H9 (cell line): ENCODE measurements around the gene PCNX2. TPM values are rescaled to one million over a fixed set of nuclear protein-coding genes. Genes with fewer than 3 reads are reported as not detected.

Source experiments
- DNase-seq: peaks from one replicate; pipeline ENCODE4 v3.0.0-alpha.2; 2017
- H2AFZ ChIP-seq: one replicate; pipeline ENCODE4 v1.6.1; 2013; ENCODE audit warnings: mild to moderate bottlenecking, low read length, control low read depth, moderate library complexity
- H2AK5ac ChIP-seq: 2 replicates; pipeline ENCODE4 v1.6.1; 2013; ENCODE audit warnings: low read length, control low read depth, mixed read lengths; ENCODE audit not compliant: insufficient read length
- H2BK120ac ChIP-seq: one replicate; pipeline ENCODE4 v1.6.1; 2013; ENCODE audit warnings: low read depth, mild to moderate bottlenecking, low read length, control low read depth, inconsistent platforms; ENCODE audit not compliant: poor library complexity, severe bottlenecking
- H2BK12ac ChIP-seq: 2 replicates; pipeline ENCODE4 v1.6.1; 2013; ENCODE audit warnings: low read length, control low read depth, mixed read lengths, low read depth; ENCODE audit not compliant: insufficient read length
- H2BK15ac ChIP-seq: 2 replicates; pipeline ENCODE4 v1.6.1; 2013; ENCODE audit warnings: low read depth, low read length, control low read depth
- H2BK20ac ChIP-seq: one replicate; pipeline ENCODE4 v1.6.1; 2013; ENCODE audit warnings: low read depth, mild to moderate bottlenecking, low read length, control low read depth, inconsistent platforms; ENCODE audit not compliant: poor library complexity, severe bottlenecking
- H2BK5ac ChIP-seq: 2 replicates; pipeline ENCODE4 v1.6.1; 2013; ENCODE audit warnings: low read length, control low read depth, mixed read lengths; ENCODE audit not compliant: insufficient read length
- H3K14ac ChIP-seq: 2 replicates; pipeline ENCODE4 v1.6.1; 2013; ENCODE audit warnings: low read length, control low read depth; ENCODE audit not compliant: insufficient read depth
- H3K18ac ChIP-seq: 2 replicates; pipeline ENCODE4 v1.6.1; 2013; ENCODE audit warnings: low read depth, mild to moderate bottlenecking, mixed read lengths, low read length, control low read depth; ENCODE audit not compliant: insufficient read length
- H3K23ac ChIP-seq: 2 replicates; pipeline ENCODE4 v1.6.1; 2013; ENCODE audit warnings: low read length, control low read depth, mixed read lengths, low read depth; ENCODE audit not compliant: insufficient read length
- H3K23me2 ChIP-seq: 2 replicates; pipeline ENCODE4 v1.6.1; 2013; ENCODE audit warnings: low read depth, mild to moderate bottlenecking, mixed read lengths, low read length, control low read depth; ENCODE audit not compliant: insufficient read length, poor library complexity, severe bottlenecking
- H3K27ac ChIP-seq: 2 replicates; pipeline ENCODE4 v1.5.1; 2013; ENCODE audit warnings: low read length, control low read depth, mixed read lengths, low read depth; ENCODE audit not compliant: insufficient read length
- H3K27me3 ChIP-seq: 2 replicates; pipeline ENCODE4 v1.6.1; 2013; ENCODE audit warnings: low read length, control low read depth, inconsistent platforms; ENCODE audit not compliant: insufficient read depth
- H3K4ac ChIP-seq: 2 replicates; pipeline ENCODE4 v1.6.1; 2013; ENCODE audit warnings: low read depth, mild to moderate bottlenecking, control low read depth, inconsistent platforms, low read length, moderate library complexity
- H3K4me1 ChIP-seq: 2 replicates; pipeline ENCODE4 v1.6.1; 2013; ENCODE audit warnings: low read length, control low read depth, inconsistent platforms; ENCODE audit not compliant: insufficient read depth
- H3K4me2 ChIP-seq: 2 replicates; pipeline ENCODE4 v1.6.1; 2013; ENCODE audit warnings: low read length, control low read depth, mixed read lengths; ENCODE audit not compliant: insufficient read length, insufficient read depth
- H3K56ac ChIP-seq: 2 replicates; pipeline ENCODE4 v1.6.1; 2013; ENCODE audit warnings: low read depth, mild to moderate bottlenecking, mixed read lengths, low read length, control low read depth; ENCODE audit not compliant: insufficient read length
- H3K79me1 ChIP-seq: 2 replicates; pipeline ENCODE4 v1.6.1; 2013; ENCODE audit warnings: low read depth, mild to moderate bottlenecking, moderate library complexity, low read length, control low read depth, inconsistent platforms; ENCODE audit not compliant: insufficient read depth, poor library complexity, severe bottlenecking
- H3K79me2 ChIP-seq: 2 replicates; pipeline ENCODE4 v1.6.1; 2013; ENCODE audit warnings: low read length, control low read depth, inconsistent platforms; ENCODE audit not compliant: insufficient read depth
- H3K9ac ChIP-seq: 2 replicates; pipeline ENCODE4 v1.6.1; 2013; ENCODE audit warnings: low read length, control low read depth, mixed read lengths; ENCODE audit not compliant: insufficient read length; ENCODE audit errors: extremely low read depth
- H3K9me3 ChIP-seq: one replicate; pipeline ENCODE4 v1.6.1; 2013; ENCODE audit warnings: low read depth, low read length, inconsistent platforms; ENCODE audit not compliant: control insufficient read depth
- H3T11ph ChIP-seq: one replicate; pipeline ENCODE4 v1.6.1; 2013; ENCODE audit warnings: mild to moderate bottlenecking, low read length, control low read depth, inconsistent platforms
- H4K20me1 ChIP-seq: one replicate; pipeline ENCODE4 v1.6.1; 2013; ENCODE audit not compliant: control insufficient read depth, insufficient read length, insufficient read depth
- H4K5ac ChIP-seq: 2 replicates; pipeline ENCODE4 v1.6.1; 2013; ENCODE audit warnings: low read depth, mild to moderate bottlenecking, mixed read lengths, low read length, control low read depth; ENCODE audit not compliant: insufficient read length
- H4K8ac ChIP-seq: replicated peaks from 2 replicates; pipeline ENCODE4 v1.6.1; 2013; ENCODE audit warnings: low read length, control low read depth, mixed read lengths, low read depth; ENCODE audit not compliant: insufficient read length
- H4K91ac ChIP-seq: 2 replicates; pipeline ENCODE4 v1.6.1; 2013; ENCODE audit warnings: low read depth, mild to moderate bottlenecking, moderate library complexity, mixed read lengths, low read length, control low read depth; ENCODE audit not compliant: insufficient read length
- H3K27ac Mint-ChIP-seq, 3 experiments: 2 replicates in 2 of 3; 3 replicates in 1 of 3; pipeline ENCODE4 v1.8.0; 2020 to 2021; ENCODE audit warnings: mixed read lengths in 3 of 3, mild to moderate bottlenecking in 1 of 3, moderate library complexity in 1 of 3
- H3K27me3 Mint-ChIP-seq: 2 replicates; pipeline ENCODE4 v1.8.0; 2021; ENCODE audit warnings: low read depth, mild to moderate bottlenecking, moderate library complexity, mixed read lengths
- H3K36me3 Mint-ChIP-seq, 3 experiments: 2 replicates in 2 of 3; 3 replicates in 1 of 3; pipeline ENCODE4 v1.8.0; 2020 to 2021; ENCODE audit warnings: low read depth in 3 of 3, mixed read lengths in 3 of 3; ENCODE audit not compliant: insufficient read depth in 1 of 3
- H3K4me1 Mint-ChIP-seq, 2 experiments: 2 replicates each; pipeline ENCODE4 v1.8.0; 2020; ENCODE audit warnings: mixed read lengths in 2 of 2
- H3K4me3 Mint-ChIP-seq, 2 experiments: 2 replicates in 1 of 2; 3 replicates in 1 of 2; pipeline ENCODE4 v1.8.0; 2020 to 2021; ENCODE audit warnings: mild to moderate bottlenecking in 2 of 2, mixed read lengths in 2 of 2, moderate library complexity in 1 of 2
- H3K9me3 Mint-ChIP-seq, 2 experiments: 2 replicates in 1 of 2; 3 replicates in 1 of 2; pipeline ENCODE4 v1.8.0; 2020; ENCODE audit warnings: mild to moderate bottlenecking in 2 of 2, mixed read lengths in 2 of 2, moderate library complexity in 1 of 2
- CTCF ChIP-seq: fragments of 200-600 bp; sonication (generic); conservative IDR thresholded peaks from 3 replicates; pipeline ENCODE4 v1.8.0; 2021; ENCODE audit warnings: antibody characterized with exemption, mild to moderate bottlenecking
- WGBS: extraction: QIAGEN DNeasy Blood & Tissue Kit; methylation state at CpG from one replicate; pipeline ENCODE4 v1.1.7; 2013; ENCODE audit warnings: missing lambda C conversion rate, low lambda C conversion rate, mixed read lengths; ENCODE audit not compliant: insufficient read length; ENCODE audit errors: extremely low coverage; 5-methylcytosine and 5-hydroxymethylcytosine counted together
- total RNA-seq: library from RNA; stranded (reverse); gene quantifications from 2 replicates; pipeline ENCODE4 v1.2.1, GENCODE V29; 2021

The PCNX2 gene
- total RNA-seq, 1 experiment from 2014 or later = 45.1 TPM

- no peak overlapping the region for H2BK15ac ChIP-seq
- no peaks in the 10 kb centered on the region for H3K27me3 Mint-ChIP-seq
- WGBS = 100% methylated on average over 1 of the region's 5 CpGs
- no peak overlapping the region for H2BK120ac ChIP-seq
- no peak overlapping the region for H3K14ac ChIP-seq
- H3K27me3 ChIP-seq = no peaks in the 10 kb centered on the region
- DNase-seq = no peak
- H3K4ac ChIP-seq = no peak overlapping the region
- no peak overlapping the region for H4K8ac ChIP-seq
- H3K79me1 ChIP-seq = no peaks in the 10 kb centered on the region
- H3K23ac ChIP-seq = no peak overlapping the region
- no peak overlapping the region for H3K18ac ChIP-seq
- no peak overlapping the region for H3K4me3 Mint-ChIP-seq
- no peak overlapping the region for H2BK12ac ChIP-seq
- H3K36me3 Mint-ChIP-seq = peaks cover 4 to 10% (median 6%) of the 10 kb centered on the region in 3 experiments
- H3K4me1 ChIP-seq = no peaks in the 10 kb centered on the region
- H3K23me2 ChIP-seq = no peaks in the 10 kb centered on the region
- H3K9me3 ChIP-seq = no peaks in the 10 kb centered on the region
- H3K27ac Mint-ChIP-seq = no peak overlapping the region
- H4K91ac ChIP-seq = no peak overlapping the region
- no peaks in the 10 kb centered on the region for H3K79me2 ChIP-seq
- no peak overlapping the region for H2BK20ac ChIP-seq
- no peaks in the 10 kb centered on the region for H3K9me3 Mint-ChIP-seq
- H2AFZ ChIP-seq = no peak overlapping the region
- no peak overlapping the region for H3K4me2 ChIP-seq
- no peak overlapping the region for H3K27ac ChIP-seq
- H3K9ac ChIP-seq = no peak overlapping the region
- no peak overlapping the region for H3K56ac ChIP-seq
- H4K5ac ChIP-seq = no peak overlapping the region
- no peaks in the 10 kb centered on the region for H4K20me1 ChIP-seq
- TF ChIP-seq CTCF = no peak
- H2AK5ac ChIP-seq = no peak overlapping the region
- H3T11ph ChIP-seq = no peak overlapping the region
- H3K4me1 Mint-ChIP-seq = peaks cover 28% of the 10 kb centered on the region in 2 experiments
- H2BK5ac ChIP-seq = no peak overlapping the region
These were observed 268.5 kb downstream of the PCNX2 start for GRCh38 chr1:233027046-233027445.
